Activated CD4-positive, alpha-beta T cell treated with anti-CD3 and anti-CD28 coated beads, Interleukin-2, Interleukin-4, amounts not matched to agents 100 ng/mL and 50 ng/mL, durations not matched to agents 16 hours and 8 hours (primary cell): ENCODE results near the gene ARL5B.
A peak's percentile ranks its signal among the peaks of the same experiment; 100 is the strongest.
"Not testable (repeated sequence)": the region's sequence is repeated elsewhere in the genome, so short reads cannot be mapped to it uniquely, and the experiment has no call there.

Source experiments
- DNase-seq: peaks from one replicate; pipeline ENCODE4 v3.0.0-alpha.2; 2020; ENCODE audit warnings: low spot score

ARL5B gene

GRCh38 chr10:18659125-18659818 is at the start of gene ARL5B:
Gene ARL5B, plus strand, starts transcription at chr10:18659431. Its CDS starts 207 bp downstream, at chr10:18659638.
- peak; percentile 96 for DNase-seq

DNA sequence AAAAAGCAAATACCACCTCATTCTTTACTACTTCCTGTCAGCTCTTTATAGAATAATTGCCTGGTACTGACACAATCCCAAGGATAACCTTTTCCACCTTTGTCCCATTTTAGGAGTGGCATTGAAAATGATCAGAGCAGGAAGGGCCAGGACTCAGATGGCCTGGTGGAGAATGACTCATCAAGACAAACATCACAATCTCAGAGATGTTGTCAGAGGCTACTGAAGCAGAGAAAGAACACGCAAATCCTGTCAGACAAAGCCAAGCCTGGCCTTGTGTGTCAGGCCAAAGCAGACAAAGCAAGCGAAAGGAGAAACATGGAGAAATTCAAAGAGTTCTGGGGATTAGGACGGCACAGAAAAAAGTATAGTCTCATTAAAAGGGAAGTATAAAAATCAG is 48.7 kb upstream of the ARL5B start:
- no peak for DNase-seq

- DNase-seq = no peak
Observed at GRCh38 chr10:18611168-18611567, 48.1 kb upstream of the ARL5B start.

GRCh38 chr10:18615618-18616017 is 43.6 kb upstream of the ARL5B start:
- no peak for DNase-seq

- DNase-seq = no peak
Observed at GRCh38 chr10:18616337-18616736, 42.9 kb upstream of the ARL5B start.

GRCh38 chr10:18619016-18619415 is 40.2 kb upstream of the ARL5B start:
- DNase-seq = no peak

GRCh38 chr10:18620856-18621255 is 38.4 kb upstream of the ARL5B start:
- DNase-seq = no peak

GRCh38 chr10:18623671-18624070 is 35.6 kb upstream of the ARL5B start:
- not testable (repeated sequence) for DNase-seq

DNA sequence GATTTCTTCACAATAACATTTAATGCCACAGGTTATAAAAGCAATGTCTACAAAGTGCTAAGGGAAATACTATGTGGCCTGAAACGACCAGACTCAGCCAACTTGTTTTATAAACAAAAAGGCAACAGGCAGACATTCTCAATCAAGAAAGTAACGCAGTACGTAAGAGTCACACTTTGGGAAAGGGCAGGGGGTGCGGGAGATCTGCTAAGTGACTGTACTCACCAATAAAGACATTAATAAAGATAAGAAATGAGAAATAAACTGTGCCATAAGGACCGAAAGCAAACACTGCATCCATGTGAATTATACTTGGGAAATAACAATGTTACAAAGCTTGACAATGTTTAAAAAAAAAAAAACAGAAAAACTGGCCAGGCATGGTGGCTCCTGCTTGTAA is 33.3 kb upstream of the ARL5B start:
- DNase-seq = no peak

DNA sequence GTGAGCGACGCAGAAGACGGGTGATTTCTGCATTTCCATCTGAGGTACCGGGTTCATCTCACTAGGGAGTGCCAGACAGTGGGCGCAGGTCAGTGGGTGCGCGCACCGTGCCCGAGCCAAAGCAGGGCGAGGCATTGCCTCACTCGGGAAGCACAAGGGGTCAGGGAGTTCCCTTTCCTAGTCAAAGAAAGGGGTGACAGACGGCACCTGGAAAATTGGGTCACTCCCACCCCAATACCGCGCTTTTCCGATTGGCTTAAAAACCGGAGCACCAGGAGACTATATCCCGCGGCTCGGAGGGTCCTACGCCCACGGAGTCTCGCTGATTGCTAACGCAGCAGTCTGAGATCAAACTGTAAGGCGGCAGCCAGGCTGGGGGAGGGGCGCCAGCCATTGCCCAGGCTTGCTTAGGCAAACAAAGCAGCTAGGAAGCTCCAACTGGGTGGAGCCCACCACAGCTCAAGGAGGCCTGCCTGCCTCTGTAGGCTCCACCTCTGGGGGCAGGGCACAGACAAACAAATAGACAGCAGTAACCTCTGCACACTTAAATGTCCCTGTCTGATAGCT is 31.7 kb upstream of the ARL5B start:
- peak; percentile 42 for DNase-seq

- DNase-seq = not testable (repeated sequence)
Observed at GRCh38 chr10:18632500-18632899, 26.7 kb upstream of the ARL5B start.

DNA sequence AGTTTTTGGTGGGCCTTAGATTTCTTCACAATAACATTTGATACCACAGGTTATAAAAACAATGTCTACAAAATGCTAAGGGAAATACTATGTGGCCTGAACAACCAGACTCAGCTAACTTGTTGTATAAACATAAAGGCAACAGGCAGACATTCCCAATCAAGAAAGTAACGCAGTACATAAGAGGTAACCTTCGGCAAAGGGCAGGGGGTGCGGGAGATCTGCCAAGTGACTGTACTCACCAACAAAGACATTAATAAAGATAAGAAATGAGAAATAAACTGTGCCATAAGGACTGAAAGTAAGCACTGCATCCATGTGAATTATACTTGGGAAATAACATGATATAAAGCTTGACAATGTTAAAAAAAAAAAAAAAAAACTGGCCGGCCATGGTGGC is 23.2 kb upstream of the ARL5B start:
- no peak for DNase-seq

- DNase-seq = not testable (repeated sequence)
Observed at GRCh38 chr10:18637400-18637799, 21.8 kb upstream of the ARL5B start.

GRCh38 chr10:18639719-18640118 is 19.5 kb upstream of the ARL5B start:
- DNase-seq = not testable (repeated sequence)

DNA sequence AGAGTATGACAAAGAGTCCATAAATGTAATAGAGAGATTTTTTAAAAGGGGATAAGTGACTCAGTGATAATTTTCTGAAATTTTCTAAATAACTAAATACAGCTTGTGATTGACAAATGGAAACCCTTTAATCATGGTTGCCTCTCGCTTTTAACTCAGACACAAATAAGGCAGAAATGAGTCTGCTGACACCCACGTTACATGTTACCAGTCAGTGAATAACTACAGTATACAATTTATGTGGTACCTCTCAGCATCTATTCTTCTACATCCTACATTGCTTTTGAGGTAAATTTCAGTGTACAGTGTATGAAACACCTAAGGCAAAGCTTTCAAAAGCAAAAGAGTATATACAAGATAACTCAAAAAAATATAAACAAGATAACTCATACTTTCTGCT is 12.1 kb upstream of the ARL5B start:
- no peak for DNase-seq

GRCh38 chr10:18647945-18648344 is 11.3 kb upstream of the ARL5B start:
- DNase-seq = no peak

DNA sequence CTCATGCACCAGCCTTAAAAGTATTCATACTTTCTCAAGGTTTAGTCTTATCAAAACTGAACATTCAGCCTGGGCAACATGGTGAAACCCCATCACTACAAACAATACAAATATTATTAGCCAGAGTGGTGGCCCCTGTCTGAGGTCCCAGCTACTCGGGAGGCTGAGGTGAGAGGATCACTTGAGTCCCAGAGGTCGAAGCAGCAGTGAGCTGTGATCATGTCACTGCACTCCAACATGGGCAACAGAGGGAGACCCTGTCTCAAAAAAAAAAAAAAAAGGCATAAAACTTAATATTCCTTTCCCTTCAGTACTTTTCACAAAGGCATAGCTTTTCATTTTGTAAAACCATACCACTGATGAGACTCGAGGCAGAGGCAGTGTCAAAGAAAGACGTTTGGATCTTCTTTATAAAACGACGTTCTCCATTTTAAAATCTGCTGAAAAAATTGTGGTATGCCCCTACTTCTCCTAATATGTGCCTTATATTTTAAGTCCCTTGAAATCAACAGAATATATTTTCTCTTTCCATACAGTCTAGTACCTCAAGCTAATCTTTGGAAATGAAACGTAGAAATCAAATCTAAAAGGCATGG is 9.8 kb upstream of the ARL5B start:
- no peak for DNase-seq

GRCh38 chr10:18650404-18650997 is 8.7 kb upstream of the ARL5B start:
- no peak for DNase-seq

DNA sequence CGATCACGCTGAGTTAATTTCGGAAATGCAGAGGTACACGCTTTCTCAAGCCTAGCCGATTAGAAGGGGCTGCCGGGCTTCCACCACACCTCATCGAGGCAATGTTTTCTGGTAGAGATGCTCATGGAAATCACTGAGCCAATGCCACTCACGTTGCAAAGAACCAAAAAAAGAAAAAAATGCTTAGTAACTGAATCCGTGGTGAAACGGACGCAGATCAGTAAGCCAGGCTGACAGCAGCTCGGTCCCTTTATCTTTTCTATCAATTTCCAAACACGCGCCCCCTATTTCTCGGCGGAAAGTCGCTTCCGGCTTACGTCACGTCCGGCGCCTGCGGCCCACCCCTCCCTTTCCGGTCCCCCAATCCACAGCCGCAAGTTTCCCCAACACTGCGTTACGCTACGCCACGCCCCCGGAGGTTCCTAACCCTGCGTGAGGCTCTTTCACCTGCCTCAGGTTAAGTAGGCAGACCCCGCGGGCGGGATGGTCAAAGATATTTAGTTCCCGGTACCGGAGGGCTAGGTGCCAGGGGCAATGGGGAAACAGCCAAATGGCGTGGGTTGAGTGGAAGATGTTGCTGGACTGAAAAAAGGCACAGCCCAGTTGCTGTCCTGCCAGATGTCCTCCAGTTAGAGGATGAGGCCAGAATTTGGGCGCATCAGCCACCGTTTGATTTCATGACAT is 7.8 kb upstream of the ARL5B start, which contains the start of gene NSUN6:
TSS of gene NSUN6 (minus strand) at position 264 of the 684 bp plus-strand sequence. CDS start 384 bp downstream, outside the sequence.
- peak; percentile 93 for DNase-seq

GRCh38 chr10:18653112-18653511 is 6.1 kb upstream of the ARL5B start:
- DNase-seq = no peak

- DNase-seq = no peak
Observed at GRCh38 chr10:18656724-18657123, 2.5 kb upstream of the ARL5B start.
